Measurements from ENCODE around the gene ZNF732.
A peak's percentile ranks its signal among the peaks of the same experiment; 100 is the strongest.
"Not testable (repeated sequence)": the region's sequence is repeated elsewhere in the genome, so short reads cannot be mapped to it uniquely, and the experiment has no call there.

Gene ZNF732

DNA sequence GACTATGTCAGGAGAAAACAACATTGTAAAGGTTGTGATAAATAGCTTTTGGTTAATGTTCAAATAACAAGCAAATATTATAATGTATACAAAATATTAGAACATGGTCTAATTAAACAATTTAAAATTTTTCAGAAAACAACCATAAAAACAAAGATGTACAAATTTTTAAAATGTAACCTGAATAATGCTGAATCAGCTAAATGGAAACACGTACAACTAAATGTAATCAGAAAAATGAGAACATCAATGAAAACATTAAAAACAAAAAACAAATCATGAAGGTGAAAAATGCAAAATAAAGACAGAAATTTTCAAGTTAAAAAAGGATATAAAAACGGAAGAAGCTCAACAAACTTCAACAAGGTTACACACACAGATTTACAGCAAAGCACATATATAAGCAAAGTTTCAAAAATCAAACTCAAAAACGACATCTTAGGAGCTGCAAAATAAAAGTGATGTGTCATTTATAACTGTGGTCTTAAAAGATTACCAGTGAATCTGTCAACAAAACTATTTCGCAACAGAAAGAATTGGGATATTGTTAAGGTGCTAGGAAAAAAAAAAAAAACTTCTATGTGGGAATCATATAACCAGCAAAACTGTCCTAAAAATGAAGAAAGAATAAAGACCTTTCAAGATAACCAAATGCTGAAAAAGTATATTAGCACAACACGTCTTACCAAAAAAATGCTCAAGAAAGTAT is 31.8 kb downstream of the ZNF732 start:
- H3K27ac ChIP-seq, result no peak overlapping the region
- no peak overlapping the region for H3K4me2 ChIP-seq
- H3K36me3 ChIP-seq, result peaks cover 0 to 24% (median 3%) of the 10 kb centered on the region in 11 experiments; a peak in 4 of 22 replicates
- H3K4me3 ChIP-seq, result no peak overlapping the region
- H3K4me1 ChIP-seq, result no peaks in the 10 kb centered on the region
- H3K9me3 ChIP-seq (replicated peaks in 1 of 11), result peaks cover 95 to 100% (median 98%) of the 10 kb centered on the region in 11 experiments
- H3K9ac ChIP-seq, result no peak overlapping the region
- no peaks in the 10 kb centered on the region for H3K27me3 ChIP-seq
- TF ChIP-seq Cebpa-rat (IDR thresholded peaks at IDR 0.05), result peak in 2 of 11 experiments; percentile 35 to 58; a peak in 2 of 22 replicates
- no peaks in the 10 kb centered on the region for H4K20me1 ChIP-seq

DNA sequence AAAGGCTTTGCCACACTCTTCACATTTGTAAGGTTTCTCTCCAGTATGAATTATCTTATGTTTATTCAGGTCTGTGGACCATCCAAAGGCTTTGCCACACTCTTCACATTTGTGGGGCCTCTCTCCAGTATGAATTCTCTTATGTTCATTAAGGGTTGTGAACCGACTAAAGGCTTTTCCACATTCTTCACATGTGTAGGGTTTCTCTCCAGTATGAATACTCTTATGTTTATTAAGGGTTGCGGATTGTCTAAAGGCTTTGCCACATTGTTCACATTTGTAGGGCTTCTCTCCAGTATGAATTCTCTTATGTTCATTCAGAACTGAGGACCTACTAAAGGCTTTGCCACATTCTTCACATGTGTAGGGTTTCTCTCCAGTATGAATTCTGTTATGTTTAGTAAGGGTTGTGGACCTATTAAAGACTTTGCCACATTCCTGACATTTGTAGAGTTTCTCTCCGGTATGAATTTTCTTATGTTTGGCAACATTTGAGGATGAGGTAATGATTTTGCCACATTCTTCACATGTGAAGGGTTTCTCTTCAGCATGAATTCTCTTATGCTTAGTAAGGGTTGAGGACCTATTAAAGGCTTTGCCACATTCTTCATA is 33.7 kb downstream of the ZNF732 start:
- Histone ChIP-seq H3K9me3 (replicated peaks in 1 of 11) (peaks cover 95 to 100% (median 98%) of the 10 kb centered on the region in 11 experiments), H3K27me3 (no peaks in the 10 kb centered on the region), H4K20me1 (no peaks in the 10 kb centered on the region), H3K4me1 (no peaks in the 10 kb centered on the region), H3K27ac (no peak overlapping the region), H3K9ac (no peak overlapping the region), H3K4me3 (peak overlapping the region in 2 of 10 experiments; percentile 2 to 17; a peak in 3 of 20 replicates), H3K36me3 (peaks cover 0 to 24% (median 3%) of the 10 kb centered on the region in 11 experiments; a peak in 4 of 22 replicates), H3K4me2 (no peak overlapping the region)
- no peak for TF ChIP-seq Cebpa-rat (IDR thresholded peaks at IDR 0.05)

DNA sequence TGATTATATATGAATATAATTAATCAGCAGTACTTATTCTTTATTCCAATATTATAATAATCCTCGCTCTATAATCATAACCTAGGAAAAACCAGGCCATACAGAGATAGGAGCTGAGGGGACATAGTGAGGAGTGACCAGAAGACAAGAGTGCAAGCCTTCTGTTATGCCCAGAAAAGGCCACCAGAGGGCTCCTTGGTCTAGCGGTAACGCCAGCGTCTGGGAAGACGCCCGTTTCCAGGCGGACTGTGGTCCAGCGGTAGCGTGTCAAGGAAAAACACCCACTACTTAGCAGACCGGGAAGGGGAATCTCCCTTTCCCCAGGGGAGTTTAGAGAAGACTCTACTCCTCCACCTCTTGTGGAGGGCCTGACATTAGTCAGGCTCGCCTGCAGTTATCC is 46.0 kb downstream of the ZNF732 start:
- H3K4me1 ChIP-seq, H3K27me3 ChIP-seq, H3K4me2 ChIP-seq, H4K20me1 ChIP-seq, H3K27ac ChIP-seq, H3K4me3 ChIP-seq, H3K9ac ChIP-seq: not testable (repeated sequence)
- H3K36me3 ChIP-seq, result peaks cover 0 to 21% (median 11%) of the 10 kb centered on the region in 11 experiments; a peak in 13 of 22 replicates
- H3K9me3 ChIP-seq (replicated peaks in 1 of 11), result peaks cover 100% of the 10 kb centered on the region in 11 experiments

DNA sequence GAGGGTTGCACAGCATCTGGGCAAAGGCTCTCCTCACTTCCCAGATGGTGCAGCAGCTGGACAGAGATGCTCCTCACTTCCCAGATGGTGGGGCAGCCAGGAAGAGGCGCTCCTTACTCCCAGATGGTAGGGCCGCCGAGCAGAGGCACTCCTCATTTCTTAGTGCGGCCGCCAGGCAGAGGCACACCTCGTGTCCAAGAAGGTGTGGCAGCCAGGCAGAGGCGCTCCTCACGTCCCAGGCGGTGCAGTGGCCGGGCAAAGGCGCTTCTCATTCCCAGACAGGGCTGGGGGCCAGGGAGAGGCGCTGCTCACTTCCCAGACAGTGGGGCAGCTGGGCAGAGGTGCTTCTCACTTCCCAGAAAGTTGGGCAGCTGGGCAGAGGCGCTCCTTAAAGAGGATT is 48.8 kb downstream of the ZNF732 start:
- Histone ChIP-seq H4K20me1 (no peaks in the 10 kb centered on the region), H3K27me3 (no peaks in the 10 kb centered on the region), H3K4me1 (no peaks in the 10 kb centered on the region), H3K9ac (no peak overlapping the region), H3K4me3 (peak overlapping the region in 2 of 10 experiments; percentile 11 to 37; a peak in 3 of 20 replicates), H3K36me3 (peaks cover 0 to 25% (median 15%) of the 10 kb centered on the region in 11 experiments; a peak in 14 of 22 replicates), H3K27ac (no peak overlapping the region), H3K9me3 (replicated peaks in 1 of 11) (peaks cover 99 to 100% (median 100%) of the 10 kb centered on the region in 11 experiments), H3K4me2 (no peak overlapping the region)
- no peak for TF ChIP-seq Cebpa-rat (IDR thresholded peaks at IDR 0.05)

DNA sequence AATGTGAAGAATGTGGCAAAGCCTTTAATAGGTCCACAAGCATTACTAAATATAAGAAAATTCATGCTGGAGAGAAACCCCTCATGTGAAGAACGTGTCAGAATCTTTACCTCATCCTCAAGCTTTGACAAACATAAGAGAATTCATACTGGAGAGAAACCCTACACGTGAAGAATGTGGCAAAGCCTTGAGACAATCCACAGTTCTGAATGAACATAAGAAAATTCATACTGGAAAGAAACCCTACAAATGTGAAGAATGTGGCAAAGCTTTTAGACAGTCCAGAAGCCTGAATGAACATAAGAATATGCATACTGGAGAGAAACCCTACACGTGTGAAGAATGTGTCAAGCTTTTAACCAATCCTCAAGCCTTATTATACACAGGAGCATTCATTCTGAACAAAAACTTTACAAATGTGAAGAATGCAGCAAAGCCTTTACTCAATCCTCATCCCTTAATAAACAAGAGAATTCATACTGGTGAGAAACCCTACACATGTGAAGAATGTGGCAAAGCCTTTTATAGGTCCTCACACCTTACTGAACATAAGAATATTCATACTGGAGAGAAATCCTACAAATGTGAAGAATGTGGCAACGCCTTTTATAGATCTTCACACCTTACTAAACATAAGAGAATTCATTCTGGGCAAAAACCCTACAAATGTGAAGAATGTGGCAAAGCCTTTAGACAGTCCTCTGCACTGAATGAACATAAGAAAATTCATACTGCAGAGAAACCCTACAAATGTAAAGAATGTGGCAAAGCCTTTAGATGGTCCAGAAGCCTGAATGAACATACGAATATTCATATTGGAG is 51.1 kb downstream of the ZNF732 start:
- no peak for TF ChIP-seq Cebpa-rat (IDR thresholded peaks at IDR 0.05)
- H3K4me2 ChIP-seq, result no peak overlapping the region

DNA sequence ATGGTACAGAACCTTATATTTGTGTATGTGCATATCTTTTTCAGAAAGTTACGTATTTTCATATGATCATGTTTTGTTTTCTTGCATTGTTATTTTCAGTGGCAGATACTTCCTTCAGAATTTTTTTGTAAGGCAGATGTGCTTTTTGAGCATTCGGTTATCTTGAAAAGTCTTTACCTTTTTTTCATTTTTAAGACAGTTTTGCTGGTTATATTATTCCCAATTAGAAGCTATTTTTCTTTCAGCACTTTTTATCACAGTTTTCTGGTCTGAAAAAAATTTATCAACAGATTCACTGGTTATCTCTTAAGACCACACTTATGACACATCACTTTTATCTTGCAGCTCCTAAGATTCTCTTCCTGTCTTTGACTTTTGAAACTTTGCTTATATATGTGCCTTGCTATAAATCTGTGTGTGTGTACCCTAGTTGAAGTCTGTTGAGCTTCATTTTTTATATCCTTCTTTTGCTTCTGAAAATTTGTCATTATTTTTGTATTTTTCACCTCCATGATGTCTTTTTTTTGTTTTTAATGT is 53.1 kb downstream of the ZNF732 start:
- Histone ChIP-seq H3K27ac (no peak overlapping the region), H3K9ac (no peak overlapping the region), H4K20me1 (no peaks in the 10 kb centered on the region), H3K27me3 (no peaks in the 10 kb centered on the region), H3K4me3 (peak overlapping the region in 1 of 10 experiments; percentile 28; a peak in 1 of 20 replicates), H3K4me2 (no peak overlapping the region), H3K4me1 (no peaks in the 10 kb centered on the region), H3K9me3 (replicated peaks in 1 of 11) (peaks cover 96 to 100% (median 100%) of the 10 kb centered on the region in 11 experiments), H3K36me3 (peaks cover 0 to 23% (median 18%) of the 10 kb centered on the region in 11 experiments; a peak in 13 of 22 replicates)
- no peak for TF ChIP-seq Cebpa-rat (IDR thresholded peaks at IDR 0.05)

More for the DNA sequence above, 51.1 kb downstream of the ZNF732 start:
- Histone ChIP-seq H3K9me3 (replicated peaks in 1 of 11) (peaks cover 98 to 100% (median 100%) of the 10 kb centered on the region in 11 experiments), H3K4me3 (peak overlapping the region in 1 of 10 experiments; percentile 4; a peak in 2 of 20 replicates), H3K27me3 (no peaks in the 10 kb centered on the region), H3K9ac (no peak overlapping the region), H3K4me1 (no peaks in the 10 kb centered on the region), H3K36me3 (peaks cover 0 to 20% (median 15%) of the 10 kb centered on the region in 11 experiments; a peak in 13 of 22 replicates), H3K27ac (no peak overlapping the region), H4K20me1 (no peaks in the 10 kb centered on the region)

DNA sequence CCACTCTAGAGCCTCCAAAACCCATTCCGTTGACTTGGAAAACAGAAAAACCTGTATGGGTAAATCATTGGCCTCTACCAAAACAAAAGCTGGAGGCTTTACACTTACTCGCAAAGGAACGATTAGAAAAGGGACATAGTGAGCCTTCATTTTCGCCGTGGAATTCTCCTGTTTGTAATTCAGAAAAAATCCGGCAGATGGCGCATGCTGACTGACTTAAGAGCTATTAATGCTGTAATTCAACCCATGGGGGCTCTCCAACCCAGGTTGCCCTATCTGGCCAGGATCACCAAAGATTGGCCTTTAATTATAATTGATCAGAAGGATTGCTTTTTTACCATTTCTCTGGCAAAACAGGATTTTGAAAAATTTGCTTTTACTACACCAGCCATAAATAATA is 60.8 kb downstream of the ZNF732 start:
- H3K9ac ChIP-seq, result no peak overlapping the region
- H3K27ac ChIP-seq, result no peak overlapping the region
- TF ChIP-seq Cebpa-rat (IDR thresholded peaks at IDR 0.05), result no peak
- no peaks in the 10 kb centered on the region for H4K20me1 ChIP-seq
- peak overlapping the region in 5 of 11 experiments; percentile 91 to 97 (median 94); a peak in 6 of 22 replicates for H3K4me2 ChIP-seq
- peaks cover 0 to 16% (median 7%) of the 10 kb centered on the region in 11 experiments; a peak in 10 of 22 replicates for H3K36me3 ChIP-seq
- H3K4me3 ChIP-seq, result no peak overlapping the region
- peaks cover 47 to 63% (median 51%) of the 10 kb centered on the region in 11 experiments for H3K9me3 ChIP-seq (replicated peaks in 1 of 11)
- no peaks in the 10 kb centered on the region for H3K27me3 ChIP-seq
- peaks cover 10 to 42% (median 33%) of the 10 kb centered on the region in 10 experiments for H3K4me1 ChIP-seq

DNA sequence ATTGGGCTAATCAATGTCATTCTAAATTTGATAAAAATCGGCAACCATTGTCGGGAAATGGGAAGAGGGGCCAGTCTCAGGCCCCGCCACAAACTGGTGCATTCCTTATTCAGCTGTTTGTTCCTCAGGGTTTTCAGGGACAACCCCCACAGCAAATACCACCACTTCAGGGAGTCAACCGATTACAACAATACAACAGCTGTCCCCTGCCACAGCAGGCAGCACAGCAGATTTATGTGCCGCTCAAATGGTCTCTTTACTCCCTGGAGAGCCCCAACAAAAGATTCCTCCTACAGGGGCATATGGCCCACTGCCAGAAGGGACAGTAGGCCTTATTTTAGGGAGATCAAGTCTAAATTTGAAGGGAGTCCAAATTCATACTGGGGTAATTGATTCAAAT is 61.8 kb downstream of the ZNF732 start:
- Histone ChIP-seq H3K4me1 (peaks cover 10 to 42% (median 33%) of the 10 kb centered on the region in 10 experiments), H3K9ac (peak overlapping the region in 2 of 11 experiments; percentile 6 to 38; a peak in 1 of 22 replicates), H3K9me3 (replicated peaks in 1 of 11) (peaks cover 47 to 63% (median 51%) of the 10 kb centered on the region in 11 experiments), H3K27me3 (no peaks in the 10 kb centered on the region), H3K4me3 (no peak overlapping the region), H3K36me3 (peaks cover 0 to 22% (median 15%) of the 10 kb centered on the region in 11 experiments; a peak in 16 of 22 replicates), H3K27ac (no peak overlapping the region), H4K20me1 (no peaks in the 10 kb centered on the region), H3K4me2 (peak overlapping the region in 7 of 11 experiments; percentile 13 to 97 (median 94); a peak in 13 of 22 replicates)
- no peak for TF ChIP-seq Cebpa-rat (IDR thresholded peaks at IDR 0.05)
